Urinary bladder (tissue), 4 donors: ENCODE measurements around the gene SGMS1. TPM values are rescaled to one million over a fixed set of nuclear protein-coding genes. Genes with fewer than 3 reads are reported as not detected.

Experiments
- DNase-seq: peaks from one replicate; pipeline ENCODE4 v3.0.0-alpha.2; 2015; ENCODE audit errors: extremely low spot score
- H3K27ac ChIP-seq: one replicate; pipeline ENCODE4 v1.5.1; 2013; ENCODE audit warnings: low read depth, mild to moderate bottlenecking, moderate library complexity
- H3K36me3 ChIP-seq: one replicate; pipeline ENCODE4 v1.6.1; 2013; ENCODE audit warnings: mild to moderate bottlenecking, moderate library complexity; ENCODE audit not compliant: insufficient read depth
- H3K4me1 ChIP-seq: one replicate; pipeline ENCODE4 v1.6.1; 2013; ENCODE audit warnings: mild to moderate bottlenecking, moderate library complexity; ENCODE audit not compliant: insufficient read depth
- H3K4me3 ChIP-seq: one replicate; pipeline ENCODE4 v1.5.1; 2013; ENCODE audit warnings: low read depth, low read length
- WGBS: extraction: QIAGEN DNeasy Blood & Tissue Kit; methylation state at CpG from one replicate; pipeline ENCODE4 v1.1.7; 2013; 5-methylcytosine and 5-hydroxymethylcytosine counted together
- polyA plus RNA-seq: library from polyadenylated mRNA; stranded (reverse); fragments of 200-250 nt; gene quantifications from one replicate; pipeline ENCODE4 v1.2.3, GENCODE V29; 2013
- total RNA-seq: library from RNA; depleted of rRNA; stranded (reverse); fragments of >200 nt; gene quantifications from one replicate; pipeline ENCODE4 v1.2.3, GENCODE V29; 2014
- donor health status: healthy with polysubstance abuse.
- donor health status: healthy.

Gene SGMS1
- total and polyA plus RNA-seq, 2 donors: 21.2 to 86.4 TPM

- Histone ChIP-seq H3K4me1 (no peaks in the 10 kb centered on the region), H3K36me3 (no peaks in the 10 kb centered on the region), H3K27ac (no peak overlapping the region), H3K4me3 (no peak overlapping the region)
- WGBS: 81% methylated on average over 5 of the region's 5 CpGs
- no peak for DNase-seq
Observed at GRCh38 chr10:50293513-50294313, 330.0 kb downstream of the SGMS1 start.

GRCh38 chr10:50291261-50291850 lies 332.4 kb downstream of the SGMS1 start:
- Histone ChIP-seq H3K4me1 (no peaks in the 10 kb centered on the region), H3K36me3 (no peaks in the 10 kb centered on the region), H3K4me3 (no peak overlapping the region), H3K27ac (no peak overlapping the region)
- 68% methylated on average over 1 of the region's 1 CpG for WGBS
- no peak for DNase-seq

- Histone ChIP-seq H3K36me3 (no peaks in the 10 kb centered on the region), H3K27ac (no peak overlapping the region), H3K4me1 (no peaks in the 10 kb centered on the region), H3K4me3 (no peak overlapping the region)
- DNase-seq: no peak
- 89% methylated on average over 6 of the region's 6 CpGs for WGBS
Observed at GRCh38 chr10:50289196-50289595, 334.6 kb downstream of the SGMS1 start.

GRCh38 chr10:50286996-50287803 lies 336.6 kb downstream of the SGMS1 start:
- WGBS: 77% methylated on average over 9 of the region's 9 CpGs
- no peak for DNase-seq

GRCh38 chr10:50286517-50286916 lies 337.2 kb downstream of the SGMS1 start:
- H3K27ac ChIP-seq: no peak overlapping the region
- no peak overlapping the region for H3K4me3 ChIP-seq
- WGBS: 19% methylated on average over 2 of the region's 2 CpGs
- DNase-seq: no peak
- no peaks in the 10 kb centered on the region for H3K4me1 ChIP-seq
- H3K36me3 ChIP-seq: no peaks in the 10 kb centered on the region

More at GRCh38 chr10:50286996-50287803, 336.6 kb downstream of the SGMS1 start:
- Histone ChIP-seq H3K4me3 (no peak overlapping the region), H3K27ac (no peak overlapping the region), H3K36me3 (no peaks in the 10 kb centered on the region), H3K4me1 (no peaks in the 10 kb centered on the region)

- no peak overlapping the region for H3K27ac ChIP-seq
- no peak for DNase-seq
- 81% methylated on average over 4 of the region's 4 CpGs for WGBS
- H3K4me3 ChIP-seq: no peak overlapping the region
- H3K4me1 ChIP-seq: no peaks in the 10 kb centered on the region
- no peaks in the 10 kb centered on the region for H3K36me3 ChIP-seq
Observed at GRCh38 chr10:50281967-50282522, 341.7 kb downstream of the SGMS1 start.

- H3K27ac ChIP-seq: no peak overlapping the region
- no peaks in the 10 kb centered on the region for H3K4me1 ChIP-seq
- WGBS: 79% methylated on average over 8 of the region's 8 CpGs
- no peak for DNase-seq
- no peak overlapping the region for H3K4me3 ChIP-seq
- no peaks in the 10 kb centered on the region for H3K36me3 ChIP-seq
Observed at GRCh38 chr10:50281210-50281966, 342.4 kb downstream of the SGMS1 start.

- 46% methylated on average over 5 of the region's 5 CpGs for WGBS
- Histone ChIP-seq H3K36me3 (no peaks in the 10 kb centered on the region), H3K4me3 (no peak overlapping the region), H3K4me1 (no peaks in the 10 kb centered on the region), H3K27ac (no peak overlapping the region)
- no peak for DNase-seq
Observed at GRCh38 chr10:50280049-50280841, 343.5 kb downstream of the SGMS1 start.

GRCh38 chr10:50279489-50279888 lies 344.3 kb downstream of the SGMS1 start:
- H3K27ac ChIP-seq: no peak overlapping the region
- no peak for DNase-seq
- H3K4me1 ChIP-seq: no peaks in the 10 kb centered on the region
- no peaks in the 10 kb centered on the region for H3K36me3 ChIP-seq
- WGBS: 52% methylated on average over 5 of the region's 5 CpGs
- H3K4me3 ChIP-seq: no peak overlapping the region

- Histone ChIP-seq H3K4me3 (no peak overlapping the region), H3K36me3 (no peaks in the 10 kb centered on the region), H3K4me1 (no peaks in the 10 kb centered on the region), H3K27ac (no peak overlapping the region)
- DNase-seq: no peak
- 50% methylated on average over 3 of the region's 3 CpGs for WGBS
Observed at GRCh38 chr10:50275650-50276235, 348.0 kb downstream of the SGMS1 start.

GRCh38 chr10:50272531-50272930 lies 351.2 kb downstream of the SGMS1 start:
- WGBS: 90% methylated on average over 7 of the region's 7 CpGs
- H3K36me3 ChIP-seq: no peaks in the 10 kb centered on the region
- no peak overlapping the region for H3K4me3 ChIP-seq
- no peaks in the 10 kb centered on the region for H3K4me1 ChIP-seq
- H3K27ac ChIP-seq: no peak overlapping the region
- DNase-seq: no peak

GRCh38 chr10:50271564-50272250 lies 352.0 kb downstream of the SGMS1 start:
- H3K4me3 ChIP-seq: no peak overlapping the region
- H3K4me1 ChIP-seq: no peaks in the 10 kb centered on the region
- H3K27ac ChIP-seq: no peak overlapping the region
- H3K36me3 ChIP-seq: no peaks in the 10 kb centered on the region
- WGBS: 86% methylated on average over 3 of the region's 3 CpGs
- DNase-seq: no peak
